ENCODE results near the gene S100Z.
"Not testable (repeated sequence)": the region's sequence is repeated elsewhere in the genome, so short reads cannot be mapped to it uniquely, and the experiment has no call there.

The S100Z gene

DNA sequence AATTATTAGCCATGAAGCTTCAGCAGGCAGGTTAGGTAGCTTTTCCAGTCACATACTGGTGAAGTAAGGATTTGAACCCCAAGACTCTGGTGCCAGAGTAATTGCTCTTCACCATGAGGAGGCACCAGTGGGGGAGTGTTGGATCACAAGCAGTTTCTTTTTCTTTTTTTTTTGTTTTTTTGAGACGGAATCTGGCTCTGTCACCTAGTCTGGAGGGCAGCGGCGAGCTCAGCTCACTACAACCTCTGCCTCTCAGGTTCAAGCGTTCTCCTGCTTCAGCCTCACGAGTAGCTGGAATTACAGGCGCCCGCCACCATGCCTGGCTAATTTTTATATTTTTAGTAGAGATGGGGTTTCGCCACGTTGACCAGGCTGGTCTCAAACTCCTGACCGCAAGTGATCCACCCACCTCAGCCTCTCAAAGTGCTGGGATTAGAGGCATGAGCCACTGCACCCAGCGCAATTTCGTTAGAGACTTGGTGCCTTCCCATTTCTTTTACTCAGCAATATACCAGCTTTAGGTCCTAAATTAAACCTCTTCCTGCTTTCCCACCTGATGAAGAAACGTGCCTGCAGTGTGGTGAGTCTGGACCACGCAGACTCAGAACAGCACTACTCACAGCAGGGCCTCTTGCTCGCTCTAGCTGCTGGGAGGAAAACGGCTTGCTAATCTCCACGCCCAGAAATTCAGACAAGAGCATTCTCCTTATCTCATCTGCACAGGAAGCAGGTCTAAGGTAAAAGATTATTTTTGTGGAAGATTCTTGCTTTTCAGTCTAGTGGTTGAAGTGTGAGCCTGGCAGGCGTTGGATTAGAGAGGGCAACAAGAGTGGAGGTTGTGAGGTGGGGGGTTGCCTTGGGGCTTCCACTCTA lies at the start of gene S100Z:
Gene S100Z, plus strand, starts transcription at position 596 of the 873 bp plus-strand sequence. CDS start 25,346 bp downstream, outside the sequence.
- DNase-seq (ENCODE audit: low spot score), result no peak

DNA sequence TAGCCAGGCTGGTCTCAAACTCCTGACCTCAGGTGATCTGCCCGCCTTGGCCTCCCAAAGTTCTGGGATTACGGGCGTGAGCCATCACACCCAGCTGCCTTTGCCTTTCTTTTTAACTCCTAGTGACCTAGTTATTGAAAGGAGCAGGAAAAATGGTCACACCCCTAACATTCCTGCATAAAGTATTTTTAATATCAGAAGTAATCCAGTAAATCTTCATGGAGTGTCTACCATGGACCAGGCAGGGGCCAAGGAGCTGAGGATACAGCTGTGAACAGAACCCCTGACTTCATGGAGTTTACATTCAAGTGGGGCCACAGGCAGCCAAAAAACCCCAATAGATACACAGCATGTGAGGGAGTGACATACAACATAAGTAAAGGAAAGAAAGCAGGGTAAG lies 49.2 kb upstream of the S100Z start:
- DNase-seq (ENCODE audit: low spot score), result no peak

DNA sequence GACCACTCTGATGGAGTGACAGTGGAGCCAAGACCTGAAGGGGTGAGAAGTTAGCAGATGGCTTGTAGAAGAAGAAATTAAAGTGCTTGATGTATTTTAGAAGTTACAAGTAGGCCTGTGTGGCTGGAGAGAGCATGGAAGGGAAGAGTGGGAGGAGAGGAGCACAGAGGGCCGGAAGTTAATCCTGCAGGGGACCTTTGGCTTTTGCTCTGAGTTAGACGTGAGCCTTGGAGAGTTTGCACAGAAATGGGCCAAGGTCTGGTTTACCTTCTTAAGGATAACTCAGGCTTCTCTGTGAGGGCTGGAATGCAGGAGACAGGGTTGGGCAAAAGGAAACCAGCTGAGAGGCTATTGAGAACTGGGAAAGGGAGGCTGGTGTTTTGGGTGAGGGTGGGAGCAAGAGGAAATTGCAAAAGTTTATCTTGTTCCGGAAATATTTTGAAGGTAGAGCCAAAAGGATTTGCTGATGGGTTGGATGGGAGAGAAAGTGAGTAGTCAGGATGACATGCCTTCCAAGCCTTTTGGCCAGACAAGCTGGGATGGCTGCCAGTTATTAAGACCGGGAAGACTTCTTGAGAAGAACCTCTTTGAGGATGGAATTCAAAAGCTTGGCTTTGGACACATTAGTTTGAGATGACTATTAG lies 48.5 kb upstream of the S100Z start:
- DNase-seq (ENCODE audit: low spot score), result no peak

DNA sequence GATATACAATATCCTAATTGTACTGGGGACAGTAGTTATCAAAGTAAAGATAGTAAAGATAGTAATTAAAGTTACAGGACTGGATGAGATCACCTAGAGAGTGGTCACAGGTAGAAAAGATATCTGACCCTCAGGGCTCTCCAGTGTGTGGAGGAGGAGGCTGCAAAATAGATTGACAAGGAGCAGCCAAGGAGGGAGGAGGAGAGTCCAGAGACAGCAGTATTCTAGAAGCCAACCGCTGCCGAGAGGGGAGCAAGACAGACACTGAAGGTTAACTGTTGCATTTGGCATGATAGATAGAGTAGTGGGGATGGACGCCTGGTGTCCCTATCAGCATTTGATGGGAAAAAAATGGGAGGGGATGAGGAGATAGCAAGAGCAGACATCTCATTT lies 48.0 kb upstream of the S100Z start:
- DNase-seq (ENCODE audit: low spot score), result no peak

DNA sequence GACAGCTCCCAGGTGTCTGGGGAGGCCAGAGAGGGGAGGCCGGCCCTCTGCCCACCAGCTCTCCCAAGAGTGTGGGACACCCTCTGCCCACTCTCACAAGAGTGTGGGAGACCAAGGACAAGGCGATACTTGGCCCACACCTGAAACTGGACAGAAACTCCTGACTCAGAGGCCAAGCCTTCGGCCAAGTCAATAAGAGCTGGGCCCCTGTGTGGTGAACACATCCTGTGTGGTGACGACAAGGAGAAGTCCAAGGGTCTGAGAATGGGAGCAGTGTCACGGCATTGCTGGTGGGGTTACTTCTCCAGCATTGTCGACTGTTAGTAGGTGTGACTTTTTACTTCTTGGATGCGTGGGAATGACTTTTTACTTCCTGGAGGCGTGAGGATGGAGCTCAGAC lies 45.5 kb upstream of the S100Z start:
- no peak for DNase-seq (ENCODE audit: low spot score)

DNA sequence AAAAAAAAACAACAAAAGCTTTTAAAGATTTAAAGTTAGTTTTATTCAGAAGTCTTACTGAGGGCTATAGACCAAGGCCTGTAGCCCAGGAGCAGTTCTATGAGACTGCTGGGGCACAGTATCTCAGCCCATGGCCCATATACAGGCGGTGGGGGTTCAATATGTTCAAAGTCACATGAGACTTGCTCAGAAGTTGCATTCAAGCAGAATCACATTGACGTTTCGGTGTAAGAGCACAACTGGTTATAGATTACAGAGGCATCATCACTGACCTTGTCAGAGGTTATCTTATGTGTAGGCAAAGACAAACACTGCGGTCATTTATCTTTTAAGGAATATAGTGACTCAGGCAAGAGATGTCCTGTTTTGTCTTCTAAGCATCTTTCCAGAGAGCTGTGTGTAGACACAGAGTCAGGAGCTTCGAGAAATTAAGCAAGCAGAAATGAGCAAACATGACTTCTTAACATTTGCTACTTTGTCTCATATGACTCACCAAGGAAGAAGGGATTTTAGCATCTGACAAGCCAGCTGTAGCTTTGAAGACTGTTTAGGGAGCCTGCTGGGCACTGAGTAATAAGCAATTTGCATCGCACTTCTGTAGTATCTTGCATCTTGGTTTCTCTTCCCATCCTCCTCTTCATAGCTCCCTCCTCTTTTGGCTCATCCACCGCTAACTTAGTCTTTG lies 43.9 kb upstream of the S100Z start:
- DNase-seq (ENCODE audit: low spot score), result no peak

DNA sequence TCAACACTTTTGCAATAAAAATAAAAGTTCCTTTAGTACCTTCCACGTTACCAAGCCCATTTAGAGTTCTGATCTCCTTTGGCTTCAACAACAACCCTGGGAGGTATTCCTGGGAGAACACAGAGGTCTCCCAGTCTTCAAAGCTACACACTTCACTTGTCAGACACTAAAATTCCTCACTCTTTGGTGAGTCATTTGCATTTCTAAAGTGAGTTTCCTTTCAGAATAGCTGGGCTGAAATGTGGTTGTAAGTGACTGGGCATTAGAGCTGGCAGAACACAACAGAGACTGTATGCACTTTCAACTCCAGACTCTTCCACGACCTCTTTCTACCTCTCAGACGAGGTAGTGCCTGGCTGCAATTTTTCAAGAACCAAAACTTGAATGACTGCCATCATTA lies 42.5 kb upstream of the S100Z start:
- no peak for DNase-seq (ENCODE audit: low spot score)

DNA sequence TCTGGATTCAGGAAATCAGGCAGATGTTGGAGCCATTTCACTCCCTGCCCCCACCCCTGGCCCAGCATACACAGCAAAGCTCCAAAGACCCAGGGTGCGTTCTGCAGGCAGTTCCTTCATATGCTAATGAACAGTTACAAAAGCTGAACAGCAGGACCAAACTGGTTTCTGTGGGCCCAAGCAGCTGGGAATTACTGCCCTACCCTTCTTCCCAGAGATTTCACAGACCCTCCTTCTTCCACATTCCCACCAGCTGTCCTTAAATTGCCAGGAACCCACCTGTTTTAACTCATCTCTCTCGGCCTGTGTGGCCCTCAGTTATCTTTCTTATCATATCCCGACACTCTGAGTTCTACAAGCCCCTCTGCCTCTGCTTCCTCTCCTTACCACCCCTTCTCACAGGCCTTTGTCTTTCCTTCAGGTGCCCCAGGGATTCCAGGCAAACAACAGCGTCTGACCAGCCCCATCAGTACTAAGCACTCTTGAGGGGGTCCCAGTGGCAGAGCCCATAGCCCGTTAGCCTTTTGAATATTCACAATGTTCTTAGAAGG lies 41.6 kb upstream of the S100Z start:
- DNase-seq (ENCODE audit: low spot score), result peak; percentile 78

DNA sequence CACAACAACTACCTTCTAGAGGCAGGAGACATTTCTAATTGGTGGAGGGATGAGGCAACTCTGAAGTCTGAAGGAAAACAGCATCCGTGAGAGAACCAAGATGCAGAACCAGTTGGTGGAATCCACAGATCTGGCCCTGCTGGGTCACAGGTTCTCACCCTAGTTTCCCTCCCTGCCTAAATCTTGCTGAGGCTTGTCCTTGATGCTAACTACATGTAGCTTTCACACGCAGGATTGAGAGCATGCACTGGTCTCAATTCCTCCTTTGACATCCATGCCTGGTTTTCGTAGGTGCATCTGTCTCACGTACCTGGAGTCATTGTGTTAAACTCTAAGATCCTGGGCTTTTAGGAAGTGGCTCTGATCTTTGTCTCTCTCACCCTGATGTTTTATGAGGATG lies 40.7 kb upstream of the S100Z start:
- DNase-seq (ENCODE audit: low spot score), result no peak

DNA sequence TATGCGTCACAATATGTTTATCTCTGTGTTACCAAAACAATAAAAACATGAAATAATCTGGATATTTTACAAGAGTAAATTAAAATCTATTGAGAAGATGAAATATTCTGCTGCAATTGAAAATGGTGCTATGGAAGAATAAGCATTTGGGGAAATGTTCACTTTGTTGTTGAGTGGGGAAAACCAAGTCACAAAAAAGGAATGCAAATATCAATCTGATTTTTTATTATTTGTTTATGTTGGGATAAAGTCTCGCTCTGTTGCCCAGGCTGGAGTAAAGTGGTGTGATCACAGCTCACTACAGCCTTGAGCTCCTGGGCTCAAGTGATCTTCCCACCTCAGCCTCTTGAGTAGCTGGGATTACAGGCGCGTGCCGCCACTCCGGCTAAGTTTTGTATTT lies 39.6 kb upstream of the S100Z start:
- no peak for DNase-seq (ENCODE audit: low spot score)

DNA sequence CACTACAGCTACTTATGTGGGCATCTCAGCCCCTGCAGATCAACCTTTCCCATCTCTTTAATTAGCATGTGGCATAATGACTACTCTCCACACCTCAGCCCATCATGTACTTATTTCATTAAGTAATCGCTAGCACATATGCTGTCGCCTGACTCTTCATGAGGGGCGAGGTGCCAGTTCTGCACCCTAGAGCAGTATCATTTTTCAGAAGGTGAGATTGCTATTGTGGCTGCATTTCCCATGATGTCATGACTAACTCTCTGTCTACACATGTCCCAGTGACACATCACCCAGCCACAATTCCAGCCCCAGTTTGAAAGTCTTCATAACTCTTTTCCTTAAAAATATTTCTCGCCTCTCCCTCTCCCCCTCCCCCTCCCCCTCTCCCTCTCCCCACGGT lies 38.6 kb upstream of the S100Z start:
- DNase-seq (ENCODE audit: low spot score), result no peak

DNA sequence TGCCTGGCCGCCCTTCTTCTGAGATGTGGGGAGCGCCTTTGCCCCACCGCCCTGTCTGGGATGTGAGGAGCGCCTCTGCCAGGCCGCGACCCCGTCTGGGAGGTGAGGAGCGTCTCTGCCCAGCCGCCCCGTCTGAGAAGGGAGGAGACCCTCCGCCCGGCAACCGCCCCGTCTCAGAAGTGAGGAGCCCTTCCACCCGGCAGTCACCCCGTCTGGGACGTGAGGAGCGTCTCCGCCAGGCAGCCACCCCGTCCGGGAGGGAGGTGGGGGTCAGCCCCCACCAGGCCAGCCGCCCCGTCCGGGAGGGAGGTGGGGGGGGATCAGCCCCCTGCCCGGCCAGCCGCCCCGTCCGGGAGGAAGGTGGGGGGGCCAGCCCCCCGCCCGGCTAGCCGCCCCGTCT lies 37.6 kb upstream of the S100Z start:
- DNase-seq (ENCODE audit: low spot score), result not testable (repeated sequence)

DNA sequence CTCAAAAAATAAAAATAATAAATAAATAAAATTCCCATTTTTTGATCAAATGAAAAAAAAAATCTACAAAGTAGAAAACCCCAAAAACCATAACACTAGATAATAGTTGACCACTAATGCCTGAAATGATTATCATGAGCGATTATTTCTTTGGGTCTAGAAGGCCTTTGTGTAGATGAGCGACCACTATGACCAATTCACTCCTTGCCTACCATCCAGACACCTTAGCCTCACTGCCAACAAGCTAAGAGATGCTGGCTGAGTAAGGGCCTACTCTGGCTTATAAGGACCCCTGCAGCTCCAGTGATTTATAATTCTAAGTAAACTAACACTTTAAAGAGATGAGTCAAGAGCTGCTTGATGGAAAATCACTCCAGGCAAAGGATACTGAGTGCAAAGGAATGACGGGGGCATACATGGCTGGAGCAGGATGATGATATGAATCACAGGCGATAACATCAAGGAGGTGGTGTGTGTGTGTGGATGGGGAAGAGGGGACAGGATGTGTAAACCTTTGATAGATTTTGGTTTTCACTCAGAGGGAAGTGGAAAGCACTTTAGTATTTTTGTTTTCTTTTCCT lies 35.7 kb upstream of the S100Z start:
- no peak for DNase-seq (ENCODE audit: low spot score)

DNA sequence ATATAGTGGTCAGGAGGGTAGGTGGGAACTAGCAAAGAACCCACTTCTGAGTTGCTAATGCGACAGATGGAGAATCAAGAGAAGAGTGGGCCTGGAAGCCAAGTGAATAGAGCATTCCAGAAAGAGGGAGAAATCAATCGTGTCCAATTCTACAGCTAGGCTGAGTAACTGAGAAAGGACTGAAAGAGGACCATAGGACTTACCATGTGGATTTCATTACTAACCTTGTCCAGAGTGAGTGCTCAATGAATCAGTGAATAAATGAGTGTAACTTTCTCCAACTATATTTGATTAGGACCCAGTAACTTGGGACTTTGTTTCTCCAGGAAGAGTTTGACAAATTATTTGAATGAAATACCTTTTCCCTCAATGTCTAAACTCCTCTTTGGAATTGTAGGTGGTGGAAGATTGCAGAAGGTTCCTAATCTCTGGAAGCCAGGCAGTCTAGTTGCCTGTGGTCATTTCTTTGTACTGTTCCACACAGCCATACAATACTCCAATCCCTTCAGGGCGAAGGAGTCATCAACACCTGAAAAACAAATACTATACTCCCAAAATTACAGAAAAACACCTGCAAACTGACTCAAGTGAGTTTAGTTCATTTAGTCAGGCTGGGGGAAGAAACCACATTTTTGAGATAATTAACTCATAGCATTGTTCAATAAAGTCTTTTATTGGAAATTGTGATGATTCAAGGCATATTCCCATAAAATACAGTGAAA lies 33.5 kb upstream of the S100Z start:
- DNase-seq (ENCODE audit: low spot score), result no peak

DNA sequence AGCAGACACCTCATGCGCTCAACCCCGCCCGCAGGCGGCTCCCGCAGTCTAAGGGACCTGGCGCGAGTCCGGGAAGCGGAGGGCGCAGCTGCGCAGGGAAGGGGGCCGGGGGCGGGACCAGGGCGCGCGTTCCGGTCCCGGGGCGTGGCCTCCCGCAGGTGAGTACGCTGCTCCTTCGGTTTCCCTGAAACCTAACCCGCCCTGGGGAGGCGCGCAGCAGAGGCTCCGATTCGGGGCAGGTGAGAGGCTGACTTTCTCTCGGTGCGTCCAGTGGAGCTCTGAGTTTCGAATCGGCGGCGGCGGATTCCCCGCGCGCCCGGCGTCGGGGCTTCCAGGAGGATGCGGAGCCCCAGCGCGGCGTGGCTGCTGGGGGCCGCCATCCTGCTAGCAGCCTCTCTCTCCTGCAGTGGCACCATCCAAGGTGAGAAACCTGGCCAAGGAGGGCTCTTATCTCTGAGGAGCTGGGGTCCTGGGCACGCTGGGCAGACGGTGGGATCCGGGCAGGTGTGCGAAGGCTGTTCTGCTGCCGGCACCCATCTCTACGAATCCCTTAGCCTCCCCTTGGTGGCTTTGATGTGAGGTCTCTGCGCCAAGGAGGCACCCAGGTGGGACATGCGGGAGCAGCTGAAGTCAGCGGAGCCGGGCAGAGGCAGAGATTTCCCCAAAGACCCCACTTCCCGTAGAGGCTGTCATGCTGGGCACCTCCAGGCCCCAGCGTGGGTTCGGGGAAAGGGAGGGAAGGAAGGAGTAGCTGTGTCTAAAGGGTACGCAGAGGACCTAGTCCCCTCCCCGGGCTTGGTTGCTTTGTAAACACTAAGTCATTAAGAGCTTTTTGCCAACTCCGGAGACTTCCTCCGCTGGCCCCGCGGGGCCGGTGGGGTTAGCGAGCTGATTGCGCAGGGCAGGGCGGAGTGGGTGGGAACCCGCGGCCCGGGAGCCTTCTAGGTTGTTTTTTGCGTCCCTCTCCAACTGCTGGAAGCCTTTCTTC lies 30.7 kb upstream of the S100Z start, which contains the start of gene F2RL1:
Gene F2RL1, plus strand, starts transcription at position 187 of the 988 bp plus-strand sequence. Its CDS starts 153 bp downstream, at position 340.
- peak; percentile 87 for DNase-seq (ENCODE audit: low spot score)

DNA sequence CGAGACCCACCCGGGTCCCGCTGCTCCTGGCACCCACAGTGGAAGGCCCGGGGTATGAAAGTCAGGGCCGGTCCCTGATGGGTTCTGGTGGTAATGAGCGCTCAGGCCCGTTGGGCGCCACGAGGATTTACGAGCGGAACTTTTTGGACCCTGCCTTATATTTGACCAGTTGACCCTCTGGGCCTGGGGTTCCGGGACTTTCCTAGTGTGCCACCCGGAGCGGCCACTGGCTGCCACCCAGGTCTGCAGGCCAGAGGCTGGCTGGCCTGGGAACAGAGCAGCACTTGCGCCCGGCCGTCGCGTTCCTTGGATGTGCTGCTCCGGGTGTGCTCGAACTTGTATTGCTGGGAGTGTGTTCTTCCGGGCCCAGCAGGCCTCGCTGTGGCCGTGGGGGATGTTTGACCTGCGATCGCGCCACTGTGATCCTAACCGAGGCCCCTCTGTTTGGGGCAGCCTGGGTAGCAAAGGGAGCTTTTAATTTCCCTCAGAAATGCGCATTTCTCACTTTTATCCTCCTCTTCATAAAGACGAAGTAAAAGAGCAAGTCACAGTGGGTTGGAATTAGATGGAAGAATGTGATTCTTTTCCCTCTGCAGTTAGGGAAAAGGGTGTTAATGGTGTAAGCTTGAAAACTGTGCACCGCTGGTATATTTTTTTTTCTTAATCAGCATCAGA lies 29.8 kb upstream of the S100Z start:
- peak; percentile 54 for DNase-seq (ENCODE audit: low spot score)

DNA sequence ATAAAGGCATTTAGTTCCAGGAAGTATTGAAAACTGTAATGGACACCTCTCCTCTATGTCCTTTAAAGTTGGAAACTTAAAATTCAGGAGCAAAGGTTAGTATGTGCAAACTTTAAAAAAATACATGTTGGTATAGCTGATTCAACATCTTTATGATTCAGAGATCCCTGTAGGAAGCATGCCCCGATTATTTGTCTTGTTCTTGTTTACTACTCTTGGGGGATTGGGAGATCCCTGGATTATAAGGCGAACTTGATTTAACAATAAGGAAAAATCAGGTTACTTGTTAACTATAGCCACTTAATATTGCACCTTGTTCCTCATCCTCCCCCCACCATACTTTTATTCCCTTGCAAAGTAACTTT lies 29.3 kb upstream of the S100Z start:
- no peak for DNase-seq (ENCODE audit: low spot score)

DNA sequence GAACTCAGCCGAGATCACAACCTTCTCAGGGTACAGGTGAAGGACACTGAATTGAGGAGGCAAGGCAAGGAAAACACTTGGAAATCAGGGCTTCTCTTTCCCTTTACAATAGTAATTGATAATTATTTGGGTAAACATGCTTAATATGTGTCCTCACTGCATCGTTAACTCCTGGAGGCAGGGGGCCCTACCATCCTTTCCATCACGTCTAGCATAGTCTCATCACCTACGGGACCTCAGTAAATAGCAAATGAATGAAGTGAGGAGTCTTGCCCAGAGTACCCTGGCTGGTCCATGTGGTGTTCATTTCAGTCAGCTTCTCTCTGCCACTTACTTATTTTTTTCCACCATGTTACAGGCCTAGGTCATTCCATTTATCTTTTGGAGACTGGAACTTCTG lies 28.7 kb upstream of the S100Z start:
- DNase-seq (ENCODE audit: low spot score), result no peak

DNA sequence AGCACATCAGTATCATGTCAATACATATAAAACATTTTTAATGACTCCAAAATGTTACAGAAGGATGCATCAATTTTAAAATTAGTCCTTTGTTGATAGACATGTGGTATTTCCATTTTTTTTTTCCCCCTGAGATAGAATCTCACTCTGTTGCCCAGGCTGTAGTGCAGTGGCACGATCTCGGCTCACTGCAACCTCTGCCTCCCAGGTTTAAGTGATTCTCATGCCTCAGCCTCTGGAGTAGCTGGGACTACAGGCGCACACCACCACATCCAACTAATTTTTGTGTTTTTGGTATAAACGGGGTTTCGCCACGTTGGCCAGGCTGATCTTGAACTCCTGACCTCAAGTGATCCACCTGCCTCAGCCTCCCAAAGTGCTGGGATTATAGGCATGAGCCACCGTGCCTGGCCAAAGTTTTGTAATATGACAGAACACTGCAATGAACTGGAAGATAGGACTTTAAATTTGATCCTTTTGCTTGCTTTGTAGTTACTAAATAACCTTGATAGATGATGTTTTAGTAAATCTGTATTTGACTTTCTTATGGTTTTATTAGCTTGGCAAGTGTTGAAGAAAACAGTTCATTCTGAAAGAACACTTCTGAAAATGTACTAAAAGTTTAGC lies 27.6 kb upstream of the S100Z start:
- DNase-seq (ENCODE audit: low spot score), result not testable (repeated sequence)
